ENCODE results near the gene ANKRD11. TPM values are rescaled to one million over a fixed set of nuclear protein-coding genes. Genes with fewer than 3 reads are reported as not detected.
A peak's percentile ranks its signal among the peaks of the same experiment; 100 is the strongest.
"Not testable (repeated sequence)": the region's sequence is repeated elsewhere in the genome, so short reads cannot be mapped to it uniquely, and the experiment has no call there.

Gene ANKRD11
- total RNA-seq, 1 experiment from 2014 or later, result 54.4 TPM

DNA sequence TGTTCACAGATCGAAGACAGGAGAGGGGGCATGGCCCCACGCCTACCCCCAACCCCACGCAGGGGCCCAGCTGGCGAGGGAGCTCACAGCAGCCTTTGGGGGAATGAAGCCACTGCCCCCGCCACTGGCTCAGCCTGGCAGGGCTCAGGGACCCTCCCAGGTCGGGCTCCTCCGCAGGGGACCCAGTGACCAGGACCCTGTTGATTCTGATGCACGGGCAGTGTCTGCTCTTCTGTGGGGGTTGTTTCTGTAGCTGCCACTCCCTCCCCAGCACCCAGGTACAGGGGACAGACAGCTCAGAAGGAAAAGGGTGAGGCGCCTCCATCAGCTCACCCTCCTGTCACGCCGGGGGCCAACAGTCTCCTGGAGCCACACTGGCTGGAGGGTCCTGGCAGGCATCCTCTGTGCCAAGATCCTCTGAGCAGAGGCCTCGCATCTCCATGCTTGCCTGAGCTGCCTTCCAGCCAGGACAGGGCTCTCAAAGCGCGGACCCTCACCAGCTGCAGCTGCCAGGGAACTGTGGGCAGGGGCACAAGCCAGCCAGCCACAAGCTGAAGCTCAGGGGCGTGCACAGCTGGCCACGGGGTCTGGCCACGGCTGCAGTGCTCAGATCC, 223.7 kb downstream of the ANKRD11 start:
- Histone ChIP-seq H3K36me3 (replicated peaks; ENCODE audit: control insufficient read depth, insufficient read depth, low read length) (peaks cover 12% of the 10 kb centered on the region), H3K4me3 (ENCODE audit: insufficient read depth, low read depth, low read length) (no peak overlapping the region), H3K27me3 (ENCODE audit: control insufficient read depth, insufficient read depth, low read length) (no peaks in the 10 kb centered on the region)
- DNase-seq, result peak; percentile 62

GRCh38 chr16:89265647-89266046, 224.7 kb downstream of the ANKRD11 start:
- Histone ChIP-seq H3K36me3 (replicated peaks; ENCODE audit: control insufficient read depth, insufficient read depth, low read length) (peaks cover 9% of the 10 kb centered on the region), H3K27me3 (ENCODE audit: control insufficient read depth, insufficient read depth, low read length) (no peaks in the 10 kb centered on the region), H3K4me3 (ENCODE audit: insufficient read depth, low read depth, low read length) (no peak overlapping the region)
- peak; percentile 57 for DNase-seq

- DNase-seq, result peak; percentile 58
- no peak overlapping the region for H3K4me3 ChIP-seq (ENCODE audit: insufficient read depth, low read depth, low read length)
- H3K27me3 ChIP-seq (ENCODE audit: control insufficient read depth, insufficient read depth, low read length), result no peaks in the 10 kb centered on the region
- H3K36me3 ChIP-seq (replicated peaks; ENCODE audit: control insufficient read depth, insufficient read depth, low read length), result peaks cover 8% of the 10 kb centered on the region
Measured at GRCh38 chr16:89264800-89265550, 225.4 kb downstream of the ANKRD11 start.

- DNase-seq, result peak; percentile 45
Measured at GRCh38 chr16:89261691-89262563, 228.4 kb downstream of the ANKRD11 start.

GRCh38 chr16:89259901-89260300, 230.5 kb downstream of the ANKRD11 start:
- H3K36me3 ChIP-seq (replicated peaks; ENCODE audit: control insufficient read depth, insufficient read depth, low read length); DNase-seq; H3K4me3 ChIP-seq (ENCODE audit: insufficient read depth, low read depth, low read length): not testable (repeated sequence)
- peaks cover 14% of the 10 kb centered on the region for H3K27me3 ChIP-seq (ENCODE audit: control insufficient read depth, insufficient read depth, low read length)

More at GRCh38 chr16:89261691-89262563, 228.4 kb downstream of the ANKRD11 start:
- Histone ChIP-seq H3K27me3 (ENCODE audit: control insufficient read depth, insufficient read depth, low read length) (peaks cover 10% of the 10 kb centered on the region), H3K36me3 (replicated peaks; ENCODE audit: control insufficient read depth, insufficient read depth, low read length) (no peaks in the 10 kb centered on the region), H3K4me3 (ENCODE audit: insufficient read depth, low read depth, low read length) (no peak overlapping the region)

DNA sequence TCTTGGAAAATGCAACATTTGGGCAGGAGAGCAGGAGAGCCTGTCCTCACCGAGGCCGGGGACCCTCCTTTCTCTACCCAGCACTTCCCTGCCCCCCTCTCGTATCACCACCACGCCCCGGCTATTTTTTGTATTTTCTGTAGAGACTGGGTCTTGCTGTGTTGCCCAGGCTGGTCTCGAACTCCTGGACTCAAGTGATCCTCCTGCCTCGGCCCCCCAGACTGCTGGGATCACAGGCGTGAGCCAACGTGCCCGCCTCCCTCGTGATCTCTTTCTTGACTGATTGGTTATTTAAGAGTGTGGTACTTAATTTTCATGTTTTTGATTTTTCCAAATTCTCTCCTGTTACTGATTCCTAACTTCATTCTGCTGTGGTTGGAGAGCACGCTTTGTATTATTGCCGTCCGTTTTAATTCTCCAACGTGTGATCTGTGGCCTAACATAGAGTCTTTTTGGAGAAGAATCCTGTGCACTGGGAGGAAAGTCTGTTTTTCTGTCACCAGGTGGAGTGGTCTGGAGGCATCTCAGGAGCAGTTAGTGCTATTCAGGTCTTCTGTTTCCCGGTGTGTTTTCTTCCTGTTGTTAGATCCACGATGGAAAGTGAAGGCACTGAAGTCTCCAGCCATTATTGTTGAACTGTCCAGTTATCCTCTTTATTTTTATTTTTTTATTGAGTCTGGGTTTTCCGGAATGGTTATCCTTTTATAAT, 232.4 kb downstream of the ANKRD11 start:
- Histone ChIP-seq H3K27me3 (ENCODE audit: control insufficient read depth, insufficient read depth, low read length) (peaks cover 14% of the 10 kb centered on the region), H3K4me3 (ENCODE audit: insufficient read depth, low read depth, low read length) (peak overlapping the region; percentile 53), H3K36me3 (replicated peaks; ENCODE audit: control insufficient read depth, insufficient read depth, low read length) (no peaks in the 10 kb centered on the region)
- peak; percentile 76 for DNase-seq

DNA sequence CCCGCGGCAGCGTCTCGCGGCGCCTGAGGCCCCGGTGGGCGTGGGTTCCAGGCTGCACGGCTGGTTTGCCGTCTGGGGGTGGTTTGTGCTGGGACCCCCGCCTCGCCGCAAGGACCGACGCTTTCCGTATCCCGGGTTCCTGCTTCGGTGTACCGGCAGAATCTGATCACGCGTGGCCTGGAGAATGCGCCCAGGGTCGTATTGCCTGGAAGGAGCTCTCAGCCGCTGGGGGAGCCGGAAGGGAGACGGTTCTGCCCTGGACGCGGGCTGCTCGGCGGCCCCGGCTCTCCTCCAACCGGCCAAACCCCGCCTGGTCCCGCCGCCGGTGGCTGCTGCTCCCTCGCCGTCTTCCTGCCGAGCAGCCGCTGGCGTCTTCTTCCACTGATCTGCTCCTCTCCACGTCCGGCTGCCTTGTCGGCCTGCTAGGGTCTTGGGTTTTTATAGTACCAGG, 233.1 kb downstream of the ANKRD11 start:
- Histone ChIP-seq H3K36me3 (replicated peaks; ENCODE audit: control insufficient read depth, insufficient read depth, low read length) (no peaks in the 10 kb centered on the region), H3K4me3 (ENCODE audit: insufficient read depth, low read depth, low read length) (peak overlapping the region; percentile 53), H3K27me3 (ENCODE audit: control insufficient read depth, insufficient read depth, low read length) (peaks cover 14% of the 10 kb centered on the region)
- DNase-seq, result peak; percentile 88

GRCh38 chr16:89256651-89257254, 233.6 kb downstream of the ANKRD11 start:
- H3K27me3 ChIP-seq (ENCODE audit: control insufficient read depth, insufficient read depth, low read length), result peaks cover 14% of the 10 kb centered on the region
- H3K36me3 ChIP-seq (replicated peaks; ENCODE audit: control insufficient read depth, insufficient read depth, low read length), result no peaks in the 10 kb centered on the region
- peak; percentile 91 for DNase-seq
- peak overlapping the region; percentile 53 for H3K4me3 ChIP-seq (ENCODE audit: insufficient read depth, low read depth, low read length)

- no peaks in the 10 kb centered on the region for H3K36me3 ChIP-seq (replicated peaks; ENCODE audit: control insufficient read depth, insufficient read depth, low read length)
- peaks cover 16% of the 10 kb centered on the region for H3K27me3 ChIP-seq (ENCODE audit: control insufficient read depth, insufficient read depth, low read length)
- H3K4me3 ChIP-seq (ENCODE audit: insufficient read depth, low read depth, low read length), result no peak overlapping the region
- no peak for DNase-seq
Measured at GRCh38 chr16:89253548-89254287, 236.6 kb downstream of the ANKRD11 start.

DNA sequence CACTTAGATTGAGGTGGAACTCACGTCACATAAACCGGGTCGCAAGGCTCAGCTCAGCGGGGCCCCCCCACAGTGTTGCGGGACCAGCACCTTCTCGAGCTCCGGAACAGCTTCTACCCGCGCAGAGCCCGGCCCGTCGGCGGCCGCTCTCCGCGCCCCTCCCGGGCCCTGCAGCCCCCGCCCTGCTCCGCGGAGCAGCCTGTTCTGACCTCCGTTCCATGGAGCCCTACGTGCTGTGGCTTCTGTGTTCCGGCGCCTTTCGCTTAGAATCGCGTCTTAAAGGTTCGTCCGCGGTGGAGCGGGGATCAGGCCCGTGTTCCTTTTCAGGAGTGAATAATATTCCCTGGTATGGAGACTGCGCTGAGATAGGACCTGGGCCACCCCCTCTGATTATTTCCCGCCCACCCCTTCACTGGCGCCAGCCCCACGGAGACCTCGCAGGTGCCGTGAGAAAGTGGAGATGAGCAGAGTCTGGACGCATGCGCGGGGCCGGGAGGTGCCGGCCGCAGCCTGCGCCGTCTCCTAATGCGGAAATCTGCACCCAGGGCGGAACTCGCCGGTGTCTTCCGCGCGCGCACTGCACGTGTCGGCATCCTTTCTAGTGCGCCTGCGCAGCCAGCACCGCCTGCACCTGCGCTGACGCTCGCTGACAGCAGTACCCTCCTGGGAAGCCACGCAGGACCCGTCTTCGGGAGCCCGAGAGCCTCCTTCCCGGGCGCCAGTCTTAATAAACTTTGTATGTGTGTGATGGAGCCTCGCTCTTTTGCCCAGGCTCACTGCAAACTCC, 242.0 kb downstream of the ANKRD11 start:
- Histone ChIP-seq H3K27me3 (ENCODE audit: control insufficient read depth, insufficient read depth, low read length) (peaks cover 19% of the 10 kb centered on the region; the same call in 1 of the 2 replicates), H3K4me3 (ENCODE audit: insufficient read depth, low read depth, low read length) (peak overlapping the region; percentile 43), H3K36me3 (replicated peaks; ENCODE audit: control insufficient read depth, insufficient read depth, low read length) (no peaks in the 10 kb centered on the region)
- peak; percentile 71 for DNase-seq

DNA sequence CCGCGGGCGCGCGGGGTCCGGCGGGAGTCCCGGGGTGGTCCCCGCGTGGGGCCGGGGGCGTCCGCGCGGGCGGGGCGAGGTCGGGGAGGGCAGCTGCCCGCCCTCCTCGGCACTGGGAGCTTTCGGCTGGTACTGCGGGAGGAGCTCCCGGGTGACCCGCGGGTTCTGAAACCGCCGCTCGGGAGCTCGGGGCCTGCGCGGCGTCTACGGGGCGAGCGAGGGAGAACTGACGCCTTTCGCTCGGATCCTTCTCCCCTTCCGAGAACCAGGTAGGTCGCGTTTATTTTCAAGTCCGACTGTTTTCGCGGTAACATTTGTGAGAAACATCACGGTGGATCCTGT, 242.7 kb downstream of the ANKRD11 start:
- H3K4me3 ChIP-seq (ENCODE audit: insufficient read depth, low read depth, low read length), result peak overlapping the region; percentile 43
- peaks cover 19% of the 10 kb centered on the region; the same call in 1 of the 2 replicates for H3K27me3 ChIP-seq (ENCODE audit: control insufficient read depth, insufficient read depth, low read length)
- not testable (repeated sequence) for H3K36me3 ChIP-seq (replicated peaks; ENCODE audit: control insufficient read depth, insufficient read depth, low read length); DNase-seq

DNA sequence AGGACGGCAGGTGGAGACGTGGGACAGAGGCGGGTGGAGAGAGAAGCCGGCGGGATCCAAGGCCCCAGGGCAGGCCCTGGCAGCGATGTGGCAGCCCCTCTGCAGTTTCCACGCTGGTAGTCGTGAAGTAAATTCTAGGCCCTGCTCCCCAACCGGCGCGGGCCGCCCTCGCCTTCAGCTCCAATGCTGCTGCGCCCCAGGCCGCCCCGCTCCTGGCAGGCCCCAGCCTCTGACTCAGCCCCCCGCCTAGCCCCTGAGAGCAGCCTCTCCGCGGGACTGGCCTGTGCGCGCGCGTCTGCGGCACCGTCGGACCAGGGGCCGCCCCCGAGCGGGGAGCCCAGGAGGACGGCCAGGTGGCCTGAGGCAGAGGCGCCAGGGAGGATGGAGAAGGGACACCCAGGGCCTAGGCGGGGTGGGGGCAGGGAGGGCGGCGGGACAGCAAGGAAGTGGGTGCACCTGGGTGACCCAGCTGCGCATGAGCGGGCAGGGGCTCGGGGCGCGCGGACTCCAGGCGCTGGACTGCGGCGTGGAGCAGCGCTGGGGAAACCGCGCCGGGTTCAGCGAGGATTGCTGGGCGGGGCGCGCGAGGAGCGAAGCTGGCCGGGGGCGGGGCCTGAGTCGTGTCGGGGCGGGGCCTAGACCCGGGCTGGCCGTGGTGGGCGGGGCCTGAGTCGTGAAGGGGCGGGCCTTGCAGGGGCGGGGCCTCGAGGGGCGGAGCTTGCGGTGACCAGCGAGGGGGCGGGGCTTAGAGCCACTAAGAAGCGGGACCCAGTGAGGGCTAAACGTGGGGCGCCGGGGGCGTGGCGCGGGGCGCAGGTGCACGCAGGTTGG, 243.2 kb downstream of the ANKRD11 start:
- DNase-seq, result peak; percentile 100
- Histone ChIP-seq H3K36me3 (replicated peaks; ENCODE audit: control insufficient read depth, insufficient read depth, low read length) (no peaks in the 10 kb centered on the region), H3K4me3 (ENCODE audit: insufficient read depth, low read depth, low read length) (peak overlapping the region; percentile 47), H3K27me3 (ENCODE audit: control insufficient read depth, insufficient read depth, low read length) (peaks cover 19% of the 10 kb centered on the region; the same call in 1 of the 2 replicates)

Measured in H7 (cell line).